SK-N-SH treated with all-trans-retinoic acid at 6 μM for 48 hours (cell line): Measurements from ENCODE around the gene CDC34.

Source experiments
- ATAC-seq: fragments of 200-7000 bp; cut with Tn5 transposase; 3 replicates; pipeline ENCODE4 v1.9.1; 2020; ENCODE audit warnings: mild to moderate bottlenecking, moderate library complexity
- ARNTL ChIP-seq: fragments of 450-650 bp; formaldehyde crosslinking; IDR thresholded peaks from 2 replicates; pipeline ENCODE4 v1.5.0; 2020; ENCODE audit warnings: low read depth, mild to moderate bottlenecking, moderate library complexity, borderline replicate concordance
- BACH2 ChIP-seq: fragments of 250-450 bp; sonication (Bioruptor Pico); IDR thresholded peaks from 2 replicates; pipeline ENCODE4 v1.9.0; 2021; ENCODE audit warnings: mild to moderate bottlenecking, borderline replicate concordance
- CSRNP3 ChIP-seq: fragments of 250-450 bp; sonication (Bioruptor Pico); IDR thresholded peaks from 2 replicates; pipeline ENCODE4 v1.5.1; 2021; ENCODE audit warnings: mild to moderate bottlenecking, moderate library complexity
- GLIS3 ChIP-seq: fragments of 250-450 bp; sonication (Bioruptor Pico); IDR thresholded peaks from 2 replicates; pipeline ENCODE4 v1.5.0; 2020; ENCODE audit warnings: mild to moderate bottlenecking, moderate library complexity
- ISL1 ChIP-seq: fragments of 250-450 bp; sonication (Bioruptor Pico); IDR thresholded peaks from 2 replicates; pipeline ENCODE4 v2.1.2; 2022; ENCODE audit warnings: mild to moderate bottlenecking, moderate library complexity
- OSR1 ChIP-seq: fragments of 250-450 bp; sonication (Bioruptor Pico); IDR thresholded peaks from 2 replicates; pipeline ENCODE4 v1.8.0; 2022; ENCODE audit warnings: moderate library complexity, mild to moderate bottlenecking, inconsistent platforms
- PPARA ChIP-seq: fragments of 250-450 bp; sonication (Bioruptor Pico); IDR thresholded peaks from 2 replicates; pipeline ENCODE4 v1.5.0; 2020; ENCODE audit warnings: mild to moderate bottlenecking, borderline replicate concordance
- TSHZ2 ChIP-seq: fragments of 250-450 bp; sonication (Bioruptor Pico); IDR thresholded peaks from 2 replicates; pipeline ENCODE4 v1.5.0; 2020; ENCODE audit warnings: mild to moderate bottlenecking, moderate library complexity
- ZC3H10 ChIP-seq: fragments of 250-450 bp; sonication (Bioruptor Pico); IDR thresholded peaks from 2 replicates; pipeline ENCODE4 v1.5.1; 2021; ENCODE audit warnings: mild to moderate bottlenecking, moderate library complexity
- ZFP3 ChIP-seq: fragments of 250-450 bp; sonication (Bioruptor Pico); IDR thresholded peaks from 2 replicates; pipeline ENCODE4 v1.5.0; 2020; ENCODE audit warnings: mild to moderate bottlenecking, moderate library complexity
- ZNF565 ChIP-seq: fragments of 450-650 bp; formaldehyde crosslinking; conservative IDR thresholded peaks from 2 replicates; pipeline ENCODE4 v1.5.0; 2020; ENCODE audit warnings: low read depth, mild to moderate bottlenecking, moderate library complexity
- TF ChIP-seq, protein P1 (sequence below): fragments of 250-450 bp; sonication (Bioruptor Pico); IDR thresholded peaks from 2 replicates; pipeline ENCODE4 v1.5.1; 2020; ENCODE audit warnings: low read depth, mild to moderate bottlenecking, moderate library complexity
- TF ChIP-seq, protein P2 (sequence below): fragments of 250-450 bp; sonication (Bioruptor Pico); IDR thresholded peaks from 2 replicates; pipeline ENCODE4 v1.8.0; 2021; ENCODE audit warnings: low read depth, mild to moderate bottlenecking, moderate library complexity, borderline replicate concordance

CDC34 gene

DNA sequence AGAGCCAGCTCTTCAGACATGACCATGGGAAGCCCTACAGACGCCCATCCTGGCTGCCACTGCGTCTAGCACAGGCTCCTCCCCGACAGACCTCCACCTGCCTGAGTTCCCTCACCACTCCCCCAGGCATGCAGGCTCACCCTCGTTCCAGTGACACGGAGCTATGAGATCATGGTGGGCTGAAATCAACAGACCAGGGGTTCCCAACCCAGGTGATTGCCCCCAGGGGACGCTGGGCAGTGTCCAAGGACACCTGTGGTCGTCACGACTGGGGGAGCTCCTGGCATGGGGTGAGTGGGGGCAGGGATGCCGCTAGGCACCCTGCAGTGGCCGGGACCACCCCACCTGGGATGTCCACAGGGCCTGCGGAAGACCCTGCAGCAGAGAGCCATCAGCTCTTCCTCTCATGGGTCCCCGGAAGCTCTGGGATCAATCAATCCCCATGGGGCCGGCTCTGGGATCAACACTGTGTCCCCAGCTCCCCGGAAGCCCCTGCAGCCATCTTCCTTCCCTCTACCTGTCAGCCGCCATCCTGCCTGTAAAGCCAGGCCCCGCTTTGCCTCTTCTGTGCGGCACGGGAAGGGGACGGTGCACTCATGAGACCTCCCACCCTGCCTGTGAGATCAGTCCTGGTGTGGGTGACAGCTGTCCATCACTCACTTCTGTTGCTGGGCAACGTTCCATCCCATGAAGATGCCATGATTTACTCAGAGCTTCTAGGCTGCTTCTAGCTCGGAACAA lies 48.1 kb upstream of the CDC34 start:
- no peak for ATAC-seq
- TF ChIP-seq OSR1 (CRISPR knock-in tag) (no peak), ZC3H10 (CRISPR knock-in tag) (no peak), ISL1 (CRISPR knock-in tag) (no peak), ZNF565 (CRISPR knock-in tag) (no peak), ZFP3 (CRISPR knock-in tag) (no peak), TSHZ2 (CRISPR knock-in tag) (no peak), CSRNP3 (no peak), ARNTL (CRISPR knock-in tag) (no peak)
- TF ChIP-seq, protein P1, sequence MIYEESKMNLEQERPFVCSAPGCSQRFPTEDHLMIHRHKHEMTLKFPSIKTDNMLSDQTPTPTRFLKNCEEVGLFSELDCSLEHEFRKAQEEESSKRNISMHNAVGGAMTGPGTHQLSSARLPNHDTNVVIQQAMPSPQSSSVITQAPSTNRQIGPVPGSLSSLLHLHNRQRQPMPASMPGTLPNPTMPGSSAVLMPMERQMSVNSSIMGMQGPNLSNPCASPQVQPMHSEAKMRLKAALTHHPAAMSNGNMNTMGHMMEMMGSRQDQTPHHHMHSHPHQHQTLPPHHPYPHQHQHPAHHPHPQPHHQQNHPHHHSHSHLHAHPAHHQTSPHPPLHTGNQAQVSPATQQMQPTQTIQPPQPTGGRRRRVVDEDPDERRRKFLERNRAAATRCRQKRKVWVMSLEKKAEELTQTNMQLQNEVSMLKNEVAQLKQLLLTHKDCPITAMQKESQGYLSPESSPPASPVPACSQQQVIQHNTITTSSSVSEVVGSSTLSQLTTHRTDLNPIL: no peak
- TF ChIP-seq, protein P2, sequence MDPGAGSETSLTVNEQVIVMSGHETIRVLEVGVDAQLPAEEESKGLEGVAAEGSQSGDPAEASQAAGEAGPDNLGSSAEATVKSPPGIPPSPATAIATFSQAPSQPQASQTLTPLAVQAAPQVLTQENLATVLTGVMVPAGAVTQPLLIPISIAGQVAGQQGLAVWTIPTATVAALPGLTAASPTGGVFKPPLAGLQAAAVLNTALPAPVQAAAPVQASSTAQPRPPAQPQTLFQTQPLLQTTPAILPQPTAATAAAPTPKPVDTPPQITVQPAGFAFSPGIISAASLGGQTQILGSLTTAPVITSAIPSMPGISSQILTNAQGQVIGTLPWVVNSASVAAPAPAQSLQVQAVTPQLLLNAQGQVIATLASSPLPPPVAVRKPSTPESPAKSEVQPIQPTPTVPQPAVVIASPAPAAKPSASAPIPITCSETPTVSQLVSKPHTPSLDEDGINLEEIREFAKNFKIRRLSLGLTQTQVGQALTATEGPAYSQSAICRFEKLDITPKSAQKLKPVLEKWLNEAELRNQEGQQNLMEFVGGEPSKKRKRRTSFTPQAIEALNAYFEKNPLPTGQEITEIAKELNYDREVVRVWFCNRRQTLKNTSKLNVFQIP (CRISPR knock-in tag): no peak

GRCh38 chr19:484494-484893 lies 47.1 kb upstream of the CDC34 start:
- no peak for ATAC-seq
- TF ChIP-seq ARNTL (CRISPR knock-in tag) (no peak), ZFP3 (CRISPR knock-in tag) (no peak), TSHZ2 (CRISPR knock-in tag) (no peak)
- TF ChIP-seq, protein P2 (CRISPR knock-in tag): no peak
- TF ChIP-seq, all 23 proteins: peak for 0

- no peak for ATAC-seq
- no peak for TF ChIP-seq OSR1 (CRISPR knock-in tag)
- no peak for TF ChIP-seq GLIS3 (CRISPR knock-in tag)
- TF ChIP-seq BACH2 (CRISPR knock-in tag): no peak
- no peak for TF ChIP-seq PPARA
- TF ChIP-seq, all 23 proteins: peak for 0
Measured at GRCh38 chr19:485077-485476, 46.5 kb upstream of the CDC34 start.
